HepG2 (cell line): ENCODE data around the gene C11orf24. TPM values are rescaled to one million over a fixed set of nuclear protein-coding genes. Genes with fewer than 3 reads are reported as not detected.

Experiments
- AGO2 ChIP-seq: fragments of 200-400 bp; formaldehyde crosslinking; optimal IDR thresholded peaks from 2 replicates; pipeline ENCODE3; 2017; ENCODE audit warnings: mild to moderate bottlenecking, low read depth, low read length, moderate library complexity
- CCDC6 ChIP-seq: sonication (generic); formaldehyde crosslinking; IDR thresholded peaks from 2 replicates; pipeline ENCODE4 v1.8.1; 2022; ENCODE audit warnings: mild to moderate bottlenecking, missing genetic modification reagents, moderate library complexity
- ELF4 ChIP-seq: sonication (generic); formaldehyde crosslinking; IDR thresholded peaks from 2 replicates; pipeline ENCODE4 v1.5.0; 2020; ENCODE audit warnings: missing genetic modification reagents, mild to moderate bottlenecking, moderate library complexity, borderline replicate concordance
- GABPB1 ChIP-seq: IDR thresholded peaks from 2 replicates; pipeline ENCODE4 v1.6.1; 2016; ENCODE audit warnings: mild to moderate bottlenecking, missing genetic modification reagents, moderate library complexity, missing compliant biosample characterization
- IRX3 ChIP-seq: sonication (generic); formaldehyde crosslinking; IDR thresholded peaks from 2 replicates; pipeline ENCODE4 v1.8.1; 2023; ENCODE audit warnings: mild to moderate bottlenecking, low read depth, missing genetic modification reagents, borderline replicate concordance
- NFATC3 ChIP-seq: sonication (generic); formaldehyde crosslinking; IDR thresholded peaks from 2 replicates; pipeline ENCODE4 v1.5.1; 2020; ENCODE audit warnings: mild to moderate bottlenecking, missing genetic modification reagents
- NR0B2 ChIP-seq: sonication (generic); formaldehyde crosslinking; IDR thresholded peaks from 2 replicates; pipeline ENCODE4 v1.4.0; 2020; ENCODE audit warnings: mild to moderate bottlenecking, missing genetic modification reagents
- NR1H2 ChIP-seq: sonication (generic); formaldehyde crosslinking; IDR thresholded peaks from 2 replicates; pipeline ENCODE4 v1.8.1; 2022; ENCODE audit warnings: low read depth, missing genetic modification reagents, borderline replicate concordance
- POGK ChIP-seq: sonication (generic); formaldehyde crosslinking; conservative IDR thresholded peaks from 2 replicates; pipeline ENCODE4 v1.8.0; 2022; ENCODE audit warnings: mild to moderate bottlenecking, moderate library complexity, missing genetic modification reagents
- RFX3 ChIP-seq: IDR thresholded peaks from 2 replicates; pipeline ENCODE4 v1.6.1; 2016; ENCODE audit warnings: missing biosample characterization, missing genetic modification reagents
- RFXAP ChIP-seq: sonication (generic); formaldehyde crosslinking; IDR thresholded peaks from 2 replicates; pipeline ENCODE4 v1.4.0; 2020; ENCODE audit warnings: missing genetic modification reagents, borderline replicate concordance
- SNAI1 ChIP-seq: sonication (generic); formaldehyde crosslinking; IDR thresholded peaks from 2 replicates; pipeline ENCODE4 v1.5.0; 2020; ENCODE audit warnings: mild to moderate bottlenecking, missing genetic modification reagents, borderline replicate concordance
- SNRNP70 ChIP-seq: fragments of 200-400 bp; formaldehyde crosslinking; IDR thresholded peaks from 2 replicates; pipeline ENCODE4 v1.6.1; 2017; ENCODE audit warnings: mild to moderate bottlenecking, low read depth, low read length, moderate library complexity
- SRSF9 ChIP-seq: fragments of 200-400 bp; formaldehyde crosslinking; IDR thresholded peaks from 2 replicates; pipeline ENCODE4 v1.6.1; 2018; ENCODE audit warnings: borderline replicate concordance, mild to moderate bottlenecking, low read depth, low read length; ENCODE audit not compliant: insufficient read depth, poor library complexity, severe bottlenecking
- XBP1 ChIP-seq: sonication (generic); formaldehyde crosslinking; IDR thresholded peaks from 2 replicates; pipeline ENCODE4 v1.5.0; 2020; ENCODE audit warnings: missing genetic modification reagents
- ZBTB3 ChIP-seq: sonication (generic); formaldehyde crosslinking; IDR thresholded peaks from 2 replicates; pipeline ENCODE4 v1.4.0; 2020; ENCODE audit warnings: low read depth, mild to moderate bottlenecking, moderate library complexity, missing genetic modification reagents, borderline replicate concordance
- ZHX2 ChIP-seq, 2 experiments: sonication (generic) in 1 of 2; formaldehyde crosslinking in 1 of 2; IDR thresholded peaks; 2 replicates each; pipeline versions ENCODE4 v1.6.1 to v1.9.0; 2014 to 2022; ENCODE audit warnings: antibody characterized with exemption in 1 of 2, borderline replicate concordance in 1 of 2, inconsistent platforms in 1 of 2, low read depth in 1 of 2, missing genetic modification reagents in 1 of 2
- ZNF20 ChIP-seq: sonication (generic); formaldehyde crosslinking; IDR thresholded peaks from 2 replicates; pipeline ENCODE4 v1.4.0; 2020; ENCODE audit warnings: mild to moderate bottlenecking, moderate library complexity, missing genetic modification reagents
- ZNF230 ChIP-seq: sonication (generic); formaldehyde crosslinking; IDR thresholded peaks from 2 replicates; pipeline ENCODE4 v1.4.0; 2020; ENCODE audit warnings: mild to moderate bottlenecking, missing genetic modification reagents
- ZNF431 ChIP-seq: sonication (generic); formaldehyde crosslinking; IDR thresholded peaks from 2 replicates; pipeline ENCODE4 v1.9.0; 2022; ENCODE audit warnings: missing genetic modification reagents, low read depth, mild to moderate bottlenecking, borderline replicate concordance
- ZSCAN25 ChIP-seq: sonication (generic); formaldehyde crosslinking; IDR thresholded peaks from 2 replicates; pipeline ENCODE4 v1.8.0; 2022; ENCODE audit warnings: mild to moderate bottlenecking, missing genetic modification reagents
- polyA plus RNA-seq, 8 experiments: library from polyadenylated mRNA; depleted of rRNA in 3 of 8; stranded (reverse) in 7 of 8; unstranded in 1 of 8; fragments of >200 nt; fragmentation: Illumina TruSeq in 4 of 8; extraction: Trizol in 4 of 8; gene quantifications; 2 replicates each; pipeline versions ENCODE4 v1.2.1 to v1.2.3, GENCODE V29; 2011 to 2016; ENCODE audit warnings: low read depth in 4 of 8, missing spikeins in 1 of 8, mixed read lengths in 1 of 8; ENCODE audit not compliant: insufficient read depth in 1 of 8
- total RNA-seq, 5 experiments: library from RNA; depleted of rRNA; stranded (reverse); fragments of >200 nt; fragmentation: Illumina TruSeq; extraction: Trizol; gene quantifications; 2 replicates each; pipeline ENCODE4 v1.2.3, GENCODE V29; 2016; ENCODE audit warnings: low read depth in 1 of 5

Gene C11orf24
- total and polyA plus RNA-seq, 2 of the 13 experiments (the other 11 are each of a cell fraction or from before 2014, with no cell fraction given) = 52.9 to 55.5 TPM

GRCh38 chr11:68312780-68313573, 41.2 kb upstream of the C11orf24 start (continued):
- no peak for TF ChIP-seq IRX3
- TF ChIP-seq ZSCAN25 (CRISPR knock-in tag) = no peak
- no peak for TF ChIP-seq CCDC6 (CRISPR knock-in tag)
- no peak for TF ChIP-seq ZHX2 (IDR thresholded peaks at IDR 0.05; ENCODE audit: low read depth)
- no peak for TF ChIP-seq ZHX2 (CRISPR knock-in tag; IDR thresholded peaks at IDR 0.05; ENCODE audit: borderline replicate concordance)
- peak; percentile 14; the same call in 1 of the 2 replicates for TF ChIP-seq GABPB1 (CRISPR knock-in tag)
- TF ChIP-seq ZNF230 = 0 out of 2 replicates have a peak, but pooled peaks have one; percentile 4
- no peak for TF ChIP-seq SNRNP70
- TF ChIP-seq RFX3 (CRISPR knock-in tag) = no peak
- TF ChIP-seq RFXAP = no peak
- TF ChIP-seq SNAI1 (CRISPR knock-in tag) = no peak
- no peak for TF ChIP-seq ELF4 (CRISPR knock-in tag)
- no peak for TF ChIP-seq NR0B2 (CRISPR knock-in tag)
- no peak for TF ChIP-seq NR1H2 (CRISPR knock-in tag)
- TF ChIP-seq ZNF20 (CRISPR knock-in tag) = no peak
- TF ChIP-seq ZBTB3 (CRISPR knock-in tag) = no peak
- TF ChIP-seq SRSF9 = no peak
- no peak for TF ChIP-seq ZNF431 (CRISPR knock-in tag)
- no peak for TF ChIP-seq XBP1 (CRISPR knock-in tag)
- TF ChIP-seq NFATC3 (CRISPR knock-in tag) = no peak
- TF ChIP-seq AGO2 = peak; percentile 95
- TF ChIP-seq POGK (CRISPR knock-in tag) = no peak
